Activated B cell treated with CpG ODN at 0.5 μM for 24 hours (primary cell): ENCODE data around the gene HMG20A. TPM values are rescaled to one million over a fixed set of nuclear protein-coding genes. Genes with fewer than 3 reads are reported as not detected.

Experiments
- ATAC-seq: fragments of 200-7000 bp; cut with Tn5 transposase; one replicate; pipeline ENCODE4 v1.10.0; 2021; ENCODE audit warnings: low read depth, mild to moderate bottlenecking, moderate library complexity
- CTCF ChIA-PET: fragments of 350-600 bp; sonication (Branson Sonifier 250); formaldehyde crosslinking; loops from one replicate; lab custom pipeline; 2021; ENCODE audit warnings: antibody characterized with exemption; lab: Charles Lee
- POLR2A ChIA-PET: fragments of 350-600 bp; sonication (Branson Sonifier 250); formaldehyde crosslinking; loops from one replicate; lab custom pipeline; 2021; ENCODE audit warnings: antibody characterized with exemption; lab: Charles Lee
- DNase-seq: peaks from one replicate; pipeline ENCODE4 v3.0.0; 2022
- H3K27ac Mint-ChIP-seq: one replicate; pipeline ENCODE4 v1.8.0; 2020; ENCODE audit warnings: mixed read lengths
- H3K27me3 Mint-ChIP-seq: one replicate; pipeline ENCODE4 v1.8.0; 2021; ENCODE audit warnings: mixed read lengths
- H3K36me3 Mint-ChIP-seq: one replicate; pipeline ENCODE4 v1.8.0; 2021; ENCODE audit warnings: low read depth, mixed read lengths
- H3K4me1 Mint-ChIP-seq: one replicate; pipeline ENCODE4 v1.8.0; 2021; ENCODE audit warnings: mixed read lengths
- H3K4me3 Mint-ChIP-seq: one replicate; pipeline ENCODE4 v1.8.0; 2020; ENCODE audit warnings: mild to moderate bottlenecking, mixed read lengths
- H3K9me3 Mint-ChIP-seq: one replicate; pipeline ENCODE4 v1.8.0; 2020; ENCODE audit warnings: mixed read lengths
- intact Hi-C: fragments of 100-400 bp; cut with micrococcal nuclease; formaldehyde crosslinking; loops from one replicate; pipeline ENCODE4 v1.15.1; 2024
- total RNA-seq: library from RNA; stranded (reverse); gene quantifications from 2 replicates; pipeline ENCODE4 v1.2.3, GENCODE V29; 2022
- TF ChIP-seq, protein P1 (sequence below): fragments of 200-600 bp; IDR thresholded peaks from one replicate; pipeline ENCODE4 v1.8.0; 2022; ENCODE audit warnings: antibody characterized with exemption, mild to moderate bottlenecking

HMG20A gene
- total RNA-seq, 1 donor from 2014 or later = 53.9 TPM

DNA sequence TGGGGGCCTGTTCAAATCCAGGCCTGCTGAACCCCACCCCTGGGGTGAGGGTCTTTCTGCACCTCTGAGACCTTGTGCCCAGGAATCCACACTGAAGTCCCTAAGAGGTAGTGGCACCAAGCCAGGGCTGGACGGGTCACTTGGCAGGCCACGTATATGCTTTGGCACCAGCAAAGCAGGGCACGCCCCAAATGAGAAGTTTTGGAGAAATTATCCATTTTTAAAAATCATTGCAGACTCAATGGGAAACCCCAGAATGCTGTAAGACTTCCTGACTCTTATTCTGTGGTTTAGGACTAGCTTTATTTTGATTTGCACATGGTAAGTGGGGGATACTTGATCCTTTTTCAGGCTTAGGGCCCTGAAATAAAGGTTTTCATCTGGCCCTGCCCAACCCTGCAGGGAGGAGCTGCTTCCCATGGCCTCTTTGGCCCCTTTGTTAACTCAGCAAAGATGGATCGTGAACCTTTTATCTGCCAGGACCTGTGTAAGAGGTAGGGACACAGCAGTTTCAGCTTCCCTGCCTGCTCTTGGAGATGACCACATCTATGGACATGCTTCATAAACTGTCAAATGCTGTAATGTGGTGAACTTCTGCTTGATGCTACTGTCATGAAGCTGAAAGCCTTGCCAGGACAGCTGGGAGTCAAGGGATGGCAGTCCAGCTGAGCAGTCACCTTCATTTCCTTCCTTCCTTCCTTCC is 88.0 kb downstream of the HMG20A start:
- ChIA-PET POLR2A (interaction anchor here (0.6 kb wide), 1 partner anchor 449 kb away, joined by 3 read pairs; no protein-coding TSS in a partner anchor), CTCF (interaction anchor here (1.2 to 2.3 kb wide), 3 partner anchors 12 to 37 kb away, joined by 3 to 14 read pairs (median 11); no protein-coding TSS in a partner anchor)
- ATAC-seq (no peak), DNase-seq (no peak)
- peaks cover 28% of the 10 kb centered on the region for H3K4me1 Mint-ChIP-seq
- TF ChIP-seq, protein P1, sequence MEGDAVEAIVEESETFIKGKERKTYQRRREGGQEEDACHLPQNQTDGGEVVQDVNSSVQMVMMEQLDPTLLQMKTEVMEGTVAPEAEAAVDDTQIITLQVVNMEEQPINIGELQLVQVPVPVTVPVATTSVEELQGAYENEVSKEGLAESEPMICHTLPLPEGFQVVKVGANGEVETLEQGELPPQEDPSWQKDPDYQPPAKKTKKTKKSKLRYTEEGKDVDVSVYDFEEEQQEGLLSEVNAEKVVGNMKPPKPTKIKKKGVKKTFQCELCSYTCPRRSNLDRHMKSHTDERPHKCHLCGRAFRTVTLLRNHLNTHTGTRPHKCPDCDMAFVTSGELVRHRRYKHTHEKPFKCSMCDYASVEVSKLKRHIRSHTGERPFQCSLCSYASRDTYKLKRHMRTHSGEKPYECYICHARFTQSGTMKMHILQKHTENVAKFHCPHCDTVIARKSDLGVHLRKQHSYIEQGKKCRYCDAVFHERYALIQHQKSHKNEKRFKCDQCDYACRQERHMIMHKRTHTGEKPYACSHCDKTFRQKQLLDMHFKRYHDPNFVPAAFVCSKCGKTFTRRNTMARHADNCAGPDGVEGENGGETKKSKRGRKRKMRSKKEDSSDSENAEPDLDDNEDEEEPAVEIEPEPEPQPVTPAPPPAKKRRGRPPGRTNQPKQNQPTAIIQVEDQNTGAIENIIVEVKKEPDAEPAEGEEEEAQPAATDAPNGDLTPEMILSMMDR = no peak
- no peak overlapping the region for H3K4me3 Mint-ChIP-seq
- no peaks in the 10 kb centered on the region for H3K27me3 Mint-ChIP-seq
- intact Hi-C loops = no loop called here
- H3K36me3 Mint-ChIP-seq = no peaks in the 10 kb centered on the region
- H3K27ac Mint-ChIP-seq = no peak overlapping the region
- H3K9me3 Mint-ChIP-seq = no peaks in the 10 kb centered on the region

DNA sequence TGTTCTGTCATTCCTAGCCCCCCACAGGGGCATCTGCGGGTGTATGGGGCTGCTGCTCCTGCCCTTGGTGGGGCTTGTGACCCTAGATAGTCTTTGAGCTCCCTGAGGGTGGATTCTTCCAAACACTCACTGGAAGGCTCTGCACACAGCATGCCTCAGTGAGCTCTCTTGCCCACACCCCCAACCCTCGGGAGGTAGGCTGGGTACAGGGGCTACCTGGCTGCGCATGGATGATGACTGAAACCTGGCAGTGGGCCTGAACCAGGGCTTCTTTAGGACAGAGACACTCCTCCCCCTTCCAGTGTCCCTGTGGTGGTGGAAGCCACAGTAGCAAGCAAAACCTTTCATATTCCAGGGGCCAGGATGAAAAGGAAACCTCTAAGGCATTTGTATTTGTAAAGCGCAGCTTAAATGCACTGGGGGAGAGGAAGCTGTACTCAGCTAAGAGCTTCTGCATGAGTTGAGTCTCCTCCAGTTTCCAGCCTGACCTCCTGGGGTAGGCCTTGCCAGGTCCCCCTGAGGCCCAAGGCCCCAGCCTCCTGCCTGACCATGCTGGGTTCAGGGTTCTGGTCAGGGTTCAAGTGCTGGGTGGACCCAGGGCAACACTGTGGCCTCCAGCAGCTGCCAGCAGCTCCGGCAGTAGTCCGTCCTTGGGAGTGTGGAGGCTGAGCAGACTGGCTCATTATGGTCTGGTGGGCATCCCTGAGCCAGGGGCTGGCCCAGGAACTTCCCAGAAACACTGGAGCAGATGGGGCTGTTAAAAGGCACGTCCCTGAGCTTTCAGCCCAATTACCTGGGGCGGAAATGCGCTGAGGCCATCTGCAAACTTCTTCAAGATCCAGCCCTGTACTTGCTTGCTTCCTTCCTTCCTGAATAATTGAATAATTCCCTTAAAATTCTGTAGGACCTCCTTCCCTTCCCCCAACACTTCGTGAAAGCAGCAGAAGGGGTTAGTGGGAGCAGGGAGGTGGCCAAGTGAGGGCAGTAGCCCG is 89.7 kb downstream of the HMG20A start:
- CTCF ChIA-PET = no interaction called here
- H3K4me3 Mint-ChIP-seq = no peak overlapping the region
- no peaks in the 10 kb centered on the region for H3K9me3 Mint-ChIP-seq
- H3K4me1 Mint-ChIP-seq = peaks cover 28% of the 10 kb centered on the region
- H3K27me3 Mint-ChIP-seq = no peaks in the 10 kb centered on the region
- no peak overlapping the region for H3K27ac Mint-ChIP-seq
- TF ChIP-seq, protein P1 = no peak
- intact Hi-C loops = no loop called here
- DNase-seq (no peak), ATAC-seq (no peak)
- no peaks in the 10 kb centered on the region for H3K36me3 Mint-ChIP-seq
- POLR2A ChIA-PET = no interaction called here

DNA sequence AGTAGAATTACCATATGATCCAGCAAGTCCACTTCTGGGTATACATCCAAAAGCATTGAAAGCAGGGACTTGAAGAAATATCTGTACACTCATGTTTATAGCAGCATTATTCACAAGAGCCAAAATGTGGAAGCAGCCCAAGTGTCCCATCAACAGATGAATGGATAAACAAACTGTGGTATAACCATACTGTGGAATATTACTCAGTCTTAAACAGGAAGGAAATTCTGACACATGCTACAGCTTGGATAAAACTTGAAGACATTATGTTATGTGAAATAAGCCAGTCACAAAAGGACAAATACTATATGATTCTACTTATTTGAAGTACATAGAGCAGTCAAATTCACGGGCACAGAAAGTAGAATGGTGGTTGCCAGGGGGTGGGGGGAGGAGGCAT is 91.2 kb downstream of the HMG20A start:
- intact Hi-C loops = no loop called here
- POLR2A ChIA-PET = no interaction called here
- TF ChIP-seq, protein P1 = no peak
- Mint-ChIP-seq H3K9me3 (no peaks in the 10 kb centered on the region), H3K4me3 (no peak overlapping the region), H3K27me3 (no peaks in the 10 kb centered on the region), H3K36me3 (no peaks in the 10 kb centered on the region), H3K4me1 (peaks cover 25% of the 10 kb centered on the region), H3K27ac (no peak overlapping the region)
- CTCF ChIA-PET = no interaction called here
- DNase-seq = no peak
- ATAC-seq = no peak

DNA sequence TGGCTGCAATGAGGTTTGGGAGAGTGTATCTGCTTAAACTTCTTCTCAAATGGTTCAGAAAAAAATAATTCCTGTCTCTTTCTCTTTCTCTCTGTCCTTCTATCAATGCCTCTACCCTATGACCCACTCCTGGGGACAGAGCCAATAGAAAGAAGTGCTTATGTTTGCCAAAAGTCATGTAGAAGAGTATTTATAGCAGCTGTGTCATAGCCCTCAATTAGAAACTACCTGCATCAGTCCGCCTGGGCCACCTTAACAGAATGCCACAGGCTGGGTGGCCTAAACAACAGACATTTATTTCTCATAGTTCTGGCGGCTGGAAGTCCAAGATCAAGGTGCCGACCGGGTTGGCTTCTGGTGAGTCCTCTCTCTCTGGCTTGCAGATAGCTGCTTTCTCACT is 92.5 kb downstream of the HMG20A start:
- TF ChIP-seq, protein P1 = no peak
- no peaks in the 10 kb centered on the region for H3K9me3 Mint-ChIP-seq
- no peak overlapping the region for H3K27ac Mint-ChIP-seq
- H3K4me3 Mint-ChIP-seq = no peak overlapping the region
- ChIA-PET CTCF (no interaction called here), POLR2A (no interaction called here)
- H3K27me3 Mint-ChIP-seq = no peaks in the 10 kb centered on the region
- ATAC-seq = no peak
- intact Hi-C loops = no loop called here
- peaks cover 12% of the 10 kb centered on the region for H3K4me1 Mint-ChIP-seq
- no peak for DNase-seq
- H3K36me3 Mint-ChIP-seq = no peaks in the 10 kb centered on the region
